ENCODE measurements around the gene TMEM80.
"Not testable (repeated sequence)": the region's sequence is repeated elsewhere in the genome, so short reads cannot be mapped to it uniquely, and the experiment has no call there.

Gene TMEM80

DNA sequence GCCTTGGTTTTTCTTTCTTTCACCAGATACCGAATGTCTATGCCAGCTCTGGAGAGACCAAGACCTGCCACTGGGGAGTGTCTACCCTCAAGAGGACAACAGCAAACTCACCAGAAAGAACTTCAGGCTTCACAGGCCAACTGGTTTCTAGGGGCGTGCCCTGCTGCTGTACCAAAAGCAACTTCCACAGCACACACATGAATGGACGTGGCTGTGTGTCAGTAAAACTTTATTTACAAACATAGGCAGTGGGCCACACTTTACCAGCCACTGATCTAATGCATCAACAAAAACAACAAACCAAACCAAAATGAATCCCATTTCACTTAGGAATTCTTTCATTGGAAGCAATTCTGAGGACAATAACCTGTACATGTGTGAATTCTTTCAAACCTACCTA lies 17.3 kb upstream of the TMEM80 start:
- in situ Hi-C loops (cut with HindIII; ENCODE audit: low sequenced_read_pairs): no loop called here

DNA sequence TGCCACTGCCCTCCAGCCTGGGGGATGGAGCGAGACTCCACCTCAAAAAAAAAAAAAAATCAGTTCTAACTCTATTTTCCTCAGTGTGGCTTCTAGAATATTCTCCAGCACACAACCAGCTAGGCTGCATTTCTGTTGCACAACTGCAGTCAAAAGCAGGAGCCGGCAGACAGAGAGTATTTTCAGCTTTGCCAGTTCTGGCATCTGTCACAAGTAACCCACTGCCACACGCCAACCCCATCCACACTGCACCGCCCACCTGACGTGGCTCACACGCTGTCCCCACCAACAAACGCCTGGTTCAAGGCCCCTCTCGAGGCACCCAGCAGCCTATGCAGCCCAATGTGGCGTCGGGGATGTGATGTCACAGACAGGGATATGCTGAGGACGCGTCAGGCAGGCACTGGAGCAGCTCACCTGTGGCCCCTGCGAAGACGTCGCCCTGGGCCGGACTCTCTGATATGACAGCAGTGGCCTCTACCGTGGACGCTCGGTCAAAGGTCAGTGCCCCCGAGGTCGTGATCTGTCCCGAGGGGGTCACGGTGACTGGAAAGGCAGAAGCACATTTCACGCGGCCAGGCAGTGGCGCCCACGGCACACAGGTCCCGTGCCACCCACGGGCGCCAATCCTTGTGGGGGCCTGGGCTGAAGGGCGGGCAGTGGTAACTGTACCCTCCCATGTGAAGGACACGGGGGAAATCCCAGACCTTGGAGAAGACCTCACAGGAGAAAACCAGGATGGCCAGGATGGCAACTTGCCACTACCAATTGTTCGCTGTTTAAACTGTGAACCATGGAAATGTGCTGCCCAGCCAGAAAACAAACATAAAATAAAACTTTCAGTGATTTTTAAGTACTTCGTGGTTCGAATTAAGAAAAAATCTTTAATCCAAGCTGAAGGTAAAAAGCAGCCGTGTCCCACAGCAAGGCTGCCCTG lies 16.1 kb upstream of the TMEM80 start:
- in situ Hi-C loops (cut with HindIII; ENCODE audit: low sequenced_read_pairs): no loop called here

DNA sequence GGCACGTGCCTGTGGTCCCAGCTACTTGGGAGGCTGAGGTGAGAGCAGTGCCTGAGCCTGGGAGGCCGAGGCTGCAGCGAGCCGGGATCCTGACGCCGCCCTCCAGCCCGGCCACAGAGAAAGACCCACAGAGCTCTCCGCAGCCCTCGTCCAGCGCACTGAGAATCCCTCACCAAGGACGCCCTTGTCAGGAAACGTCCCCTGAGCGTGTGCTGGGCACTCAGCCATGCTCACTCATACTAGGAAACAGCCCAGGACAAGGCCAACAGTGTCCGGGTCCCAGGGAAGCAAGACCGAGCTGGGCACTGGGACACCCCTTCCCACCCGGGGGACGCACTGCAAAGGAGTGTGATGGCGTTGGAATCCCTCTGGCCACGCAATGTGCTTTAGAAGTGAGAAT lies 15.1 kb upstream of the TMEM80 start:
- in situ Hi-C loops (cut with HindIII; ENCODE audit: low sequenced_read_pairs): no loop called here

DNA sequence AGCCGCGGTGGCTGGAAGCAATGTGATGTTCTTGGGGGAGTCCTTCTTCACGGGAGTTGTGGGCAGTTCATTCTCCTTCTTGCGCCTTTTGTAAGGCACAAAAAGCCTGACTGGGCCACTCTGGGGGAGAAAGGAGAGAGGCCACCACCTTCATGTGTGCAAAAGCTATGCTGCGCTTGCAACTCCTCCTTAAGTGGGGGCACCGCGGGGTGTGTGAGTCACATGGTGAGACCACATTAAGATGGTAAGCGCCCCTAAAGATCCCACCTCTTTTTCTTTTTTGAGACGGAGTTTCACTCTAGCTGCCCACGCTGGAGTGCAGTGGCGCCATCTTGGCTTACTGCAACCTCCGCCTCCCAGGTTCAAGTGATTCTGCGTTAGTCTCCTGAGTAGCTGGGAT lies 14.6 kb upstream of the TMEM80 start:
- in situ Hi-C loops (cut with HindIII; ENCODE audit: low sequenced_read_pairs): no loop called here

DNA sequence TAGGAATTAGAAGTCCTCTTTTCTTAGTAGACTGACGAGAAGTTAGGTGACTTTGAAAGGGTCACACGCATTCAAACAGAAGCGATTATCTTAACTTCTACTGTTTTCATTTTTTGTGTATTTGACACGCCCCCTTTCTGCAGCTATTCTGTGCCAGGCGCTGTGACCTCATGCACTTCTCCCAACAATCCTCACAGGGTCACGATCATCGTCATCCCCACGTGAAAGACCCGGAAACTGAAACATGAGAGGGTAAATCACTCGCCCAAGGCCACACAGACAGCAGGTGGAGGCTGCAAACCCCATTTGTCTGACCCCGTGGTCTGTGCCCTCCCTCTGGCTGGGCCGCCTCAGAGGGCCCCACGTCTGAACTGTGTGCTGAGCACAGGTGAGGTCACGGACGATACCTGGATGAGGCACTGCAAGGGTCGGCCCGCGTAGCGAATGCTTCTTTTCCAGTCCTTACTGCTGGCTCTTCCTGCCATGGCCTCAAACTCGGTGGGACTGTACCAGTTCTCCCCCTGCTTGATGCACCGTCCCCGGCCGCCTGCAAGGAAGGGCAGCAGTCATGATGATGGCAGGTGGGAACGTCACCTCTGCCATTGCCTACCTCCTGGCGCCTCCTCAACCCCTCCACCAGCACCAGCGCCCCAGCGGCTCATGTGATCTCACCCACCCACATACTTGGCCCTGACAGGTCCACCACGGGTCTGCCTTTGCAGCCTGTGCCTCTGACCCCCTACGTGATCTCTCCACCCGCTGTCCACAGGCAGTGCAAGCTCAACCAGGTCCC lies 9.0 kb upstream of the TMEM80 start:
- in situ Hi-C loops (cut with HindIII; ENCODE audit: low sequenced_read_pairs): no loop called here

DNA sequence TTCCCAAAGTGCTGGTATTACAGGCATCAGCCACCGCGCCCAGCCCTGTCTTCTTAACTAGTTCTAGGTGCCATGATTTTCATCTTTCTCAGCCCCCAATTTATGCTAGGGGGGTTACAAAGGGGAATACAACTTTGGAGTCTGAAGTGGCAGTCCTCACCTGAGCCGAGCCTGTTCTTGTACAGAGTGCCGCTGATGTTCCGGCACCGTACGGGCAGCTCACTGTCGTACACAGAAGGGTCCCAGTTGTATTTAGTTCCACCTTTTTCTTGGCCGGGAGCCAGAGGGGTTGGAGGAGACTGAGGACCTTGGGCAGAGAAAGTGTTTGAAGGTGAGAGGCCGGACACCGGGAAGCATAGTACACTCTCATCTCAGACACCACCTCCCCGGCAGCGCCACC lies 7.9 kb upstream of the TMEM80 start:
- in situ Hi-C loops (cut with HindIII; ENCODE audit: low sequenced_read_pairs): no loop called here

DNA sequence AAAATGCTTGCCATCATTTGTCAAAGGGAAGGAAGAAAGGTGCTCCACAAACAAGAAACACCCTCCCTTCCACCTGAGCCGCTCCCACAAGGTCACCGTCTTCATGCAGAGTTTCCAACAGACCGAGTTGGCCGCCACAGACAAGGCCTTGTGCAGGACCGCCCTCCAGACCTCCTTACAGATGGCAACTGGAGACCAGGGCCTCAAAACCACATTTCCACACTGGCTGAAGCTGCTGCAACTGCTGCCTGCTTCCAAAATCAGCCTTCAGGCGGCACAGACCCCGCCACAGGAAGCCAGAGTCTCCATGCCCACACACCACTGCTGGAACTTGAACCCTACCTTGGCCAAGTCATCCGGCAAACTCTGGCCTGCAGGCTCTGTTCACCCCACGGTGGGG lies 6.9 kb upstream of the TMEM80 start:
- in situ Hi-C loops (cut with HindIII; ENCODE audit: low sequenced_read_pairs): no loop called here

DNA sequence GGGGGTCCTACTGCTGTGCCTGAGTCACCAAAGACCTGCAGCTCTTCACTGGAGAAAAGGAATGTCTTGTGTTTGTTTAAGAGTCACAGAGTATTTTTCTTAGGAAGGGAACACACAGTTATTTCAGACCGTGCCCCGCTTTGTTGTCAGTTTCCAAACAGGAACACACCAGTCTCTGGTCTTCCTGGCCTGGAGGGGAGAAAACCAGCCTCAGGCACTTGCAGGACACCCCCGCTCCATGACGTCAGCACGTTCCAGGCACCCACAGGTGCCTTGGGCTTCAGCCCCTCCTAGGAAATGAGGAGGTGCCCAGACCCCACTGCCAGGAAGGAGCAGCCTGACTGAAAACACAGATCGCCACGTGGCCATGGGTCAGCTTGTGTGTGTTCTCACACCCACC lies 6.0 kb upstream of the TMEM80 start:
- in situ Hi-C loops (cut with HindIII; ENCODE audit: low sequenced_read_pairs): no loop called here

DNA sequence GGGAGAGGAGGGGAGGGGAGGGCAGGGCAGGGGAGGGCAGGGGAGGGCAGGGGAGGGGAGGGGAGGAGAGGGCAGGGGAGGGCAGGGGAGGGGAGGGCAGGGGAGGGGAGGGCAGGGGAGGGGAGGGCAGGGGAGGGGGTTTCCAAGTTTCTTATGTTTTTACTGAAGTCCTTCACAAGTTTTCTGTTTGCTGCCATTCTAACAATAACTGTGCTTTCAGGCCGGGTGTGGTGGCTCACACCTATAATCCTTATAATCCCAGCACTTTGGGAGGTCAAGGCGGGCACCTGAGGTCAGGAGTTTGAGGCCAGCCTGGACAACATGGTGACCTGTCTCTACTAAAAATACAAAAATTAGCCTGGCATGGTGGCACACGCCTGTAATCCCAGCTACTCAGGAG lies 5.4 kb upstream of the TMEM80 start:
- in situ Hi-C loops (cut with HindIII; ENCODE audit: low sequenced_read_pairs): not testable (repeated sequence)

DNA sequence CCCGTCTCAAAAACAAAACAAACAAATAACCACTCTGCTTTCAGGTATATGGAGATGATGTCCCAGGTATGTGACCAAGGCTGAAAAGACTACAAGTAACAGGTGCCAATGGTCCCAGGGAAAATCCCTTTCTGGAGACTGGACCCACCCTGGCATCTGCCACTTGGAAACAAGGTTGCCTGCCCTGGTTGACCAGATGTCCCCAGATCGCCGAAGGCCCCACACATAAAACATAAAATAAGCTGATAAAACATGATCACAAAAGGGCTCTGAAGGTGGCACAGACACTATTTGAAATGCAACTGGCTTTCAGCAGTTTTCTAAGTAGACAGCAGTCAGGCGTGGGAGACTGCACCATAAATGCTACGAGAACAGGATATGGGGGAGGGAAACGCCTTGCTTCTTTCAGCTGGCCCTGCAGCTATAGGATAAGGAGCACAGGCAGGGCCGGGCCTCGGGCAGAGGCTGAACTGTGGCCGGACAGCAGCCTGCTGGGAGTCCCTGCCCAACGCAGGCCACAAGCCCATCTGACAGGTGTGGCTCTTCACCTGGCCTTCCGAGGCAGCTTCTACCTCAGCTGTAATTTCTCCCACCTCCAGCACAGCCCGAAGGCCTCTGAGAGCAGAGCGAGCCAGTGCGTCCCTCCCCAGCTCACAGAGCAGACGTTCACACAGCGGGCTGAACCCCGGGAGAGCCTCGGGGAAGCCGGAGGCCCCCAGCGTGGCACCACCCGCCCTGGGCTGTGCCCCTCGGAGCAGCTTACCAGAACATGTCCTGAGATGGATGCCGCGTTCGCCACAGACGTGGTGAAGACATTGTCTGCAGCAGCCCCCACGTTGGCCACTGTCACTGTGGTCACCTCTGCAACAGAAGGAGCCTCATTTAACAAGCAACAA lies 4.6 kb upstream of the TMEM80 start:
- in situ Hi-C loops (cut with HindIII; ENCODE audit: low sequenced_read_pairs): no loop called here

DNA sequence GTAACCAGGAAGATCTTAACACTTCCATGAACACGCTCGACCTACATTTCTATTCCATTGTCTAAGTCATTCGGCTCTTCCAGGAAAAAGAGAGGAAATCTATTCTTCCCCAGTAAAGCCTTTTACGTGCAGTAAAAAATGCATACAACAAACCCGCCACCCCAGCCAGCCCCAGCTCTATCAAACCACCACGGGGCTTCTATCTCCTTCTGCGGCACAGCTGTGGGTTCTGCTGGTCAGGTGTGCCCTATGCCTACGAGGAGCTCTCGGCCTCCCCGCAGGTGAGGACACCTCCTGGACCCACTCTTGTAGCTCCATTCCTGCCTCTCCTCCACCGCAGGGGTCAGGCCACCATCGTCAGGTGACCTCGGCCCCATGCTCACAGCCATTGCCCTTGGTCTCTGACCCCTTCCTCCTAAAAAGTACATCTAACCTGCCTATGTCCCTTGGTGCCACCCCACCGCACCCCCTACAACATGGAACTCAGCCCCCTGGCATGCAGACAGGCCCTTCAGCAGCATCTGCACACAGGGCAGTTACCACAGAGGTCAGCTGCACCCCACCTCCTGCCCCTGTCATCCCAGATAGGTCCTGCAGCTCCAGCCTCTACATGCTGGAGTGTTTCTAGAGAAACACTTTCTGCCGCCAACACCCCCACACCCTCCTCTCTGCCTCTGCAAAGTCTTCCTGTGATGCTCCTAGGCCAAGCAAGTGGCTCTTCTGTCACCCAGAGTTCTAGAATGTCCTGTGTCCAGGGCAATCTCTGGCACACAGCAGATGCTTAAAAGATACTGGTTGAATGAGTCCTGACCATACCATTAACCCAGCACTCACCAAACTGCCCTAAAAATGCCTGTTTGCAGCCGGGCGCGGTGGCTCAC lies 3.7 kb upstream of the TMEM80 start:
- in situ Hi-C loops (cut with HindIII; ENCODE audit: low sequenced_read_pairs): no loop called here

DNA sequence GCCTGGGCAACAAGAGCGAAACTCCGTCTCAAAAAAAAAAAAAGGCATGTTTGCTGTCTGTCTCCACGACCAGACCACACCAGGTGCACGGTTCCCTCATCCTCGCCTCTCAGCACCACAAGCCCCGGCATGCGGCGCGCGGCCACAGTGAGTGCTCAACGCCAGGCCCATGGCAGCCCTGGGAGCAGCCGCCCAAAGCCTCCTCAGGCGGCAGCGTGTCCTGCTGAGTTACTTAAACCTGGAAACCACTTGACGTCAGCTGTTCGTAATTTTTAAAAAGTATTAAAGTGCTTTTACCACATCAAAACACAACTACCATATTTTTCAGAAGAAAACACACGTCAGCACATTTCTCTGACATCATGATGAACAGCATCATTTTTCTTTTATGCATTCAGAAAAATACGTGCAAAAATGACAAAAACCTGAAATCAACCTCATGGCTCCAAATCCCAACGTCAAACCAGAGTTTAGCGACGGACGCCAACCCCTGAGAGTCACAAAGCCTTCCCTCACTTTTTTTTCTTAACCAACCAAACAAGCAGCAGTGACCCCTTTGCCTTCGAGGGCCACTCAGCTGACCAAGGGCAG lies 2.7 kb upstream of the TMEM80 start:
- in situ Hi-C loops (cut with HindIII; ENCODE audit: low sequenced_read_pairs): no loop called here

DNA sequence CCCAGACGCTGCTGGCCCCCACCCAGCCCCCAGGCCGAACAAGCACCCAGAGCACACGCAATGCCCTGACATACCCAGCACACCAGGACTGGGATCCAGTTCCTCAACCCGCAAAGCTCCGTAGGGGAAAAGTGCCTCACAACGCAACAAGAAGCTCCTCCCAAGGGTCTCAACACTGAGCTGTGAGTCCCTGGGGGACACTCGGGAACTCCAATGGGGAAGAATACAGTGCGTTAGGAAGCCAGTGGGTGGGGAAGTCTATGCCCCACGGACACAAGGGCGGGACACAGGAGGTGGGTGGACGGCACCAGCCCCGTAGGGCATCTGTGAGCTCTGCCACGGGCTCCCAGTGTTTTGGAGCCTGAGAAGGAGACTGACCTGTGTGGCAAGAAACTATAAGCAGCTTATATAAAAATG lies 2.2 kb upstream of the TMEM80 start:
- in situ Hi-C loops (cut with HindIII; ENCODE audit: low sequenced_read_pairs): no loop called here

DNA sequence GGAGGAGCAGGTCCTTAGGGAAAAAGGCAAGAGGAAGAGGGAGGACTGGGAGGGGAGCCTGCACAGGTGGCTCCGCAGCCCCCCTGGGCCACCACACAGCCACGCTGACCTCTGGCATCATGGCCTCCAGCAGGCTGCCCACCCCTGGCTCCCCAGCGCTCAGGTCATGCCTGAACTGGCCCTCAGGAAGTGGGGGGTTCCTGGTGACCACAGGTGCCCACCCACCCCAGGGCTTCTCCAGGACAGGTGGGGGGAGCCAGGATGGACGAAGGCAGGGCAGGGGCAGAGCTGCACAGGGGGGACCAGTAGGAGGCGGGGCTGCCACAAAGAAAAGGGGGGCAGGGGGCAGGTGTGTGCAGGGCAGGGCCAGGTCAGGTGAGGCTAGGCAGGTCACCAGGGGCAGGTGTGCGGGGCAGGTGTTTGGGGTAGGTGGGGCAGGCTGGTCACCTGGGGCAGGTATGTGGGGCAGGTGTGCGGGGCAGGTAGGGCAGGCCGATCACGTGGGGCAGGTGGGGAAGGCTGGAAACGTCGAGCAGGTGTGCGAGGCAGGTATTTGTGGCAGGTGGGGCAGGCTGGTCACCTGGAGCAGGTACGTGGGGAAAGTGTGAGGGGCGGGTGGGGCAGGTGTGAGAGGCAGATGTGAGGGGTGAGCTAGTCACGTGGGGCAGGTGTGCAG lies 1.6 kb upstream of the TMEM80 start:
- in situ Hi-C loops (cut with HindIII; ENCODE audit: low sequenced_read_pairs): no loop called here

DNA sequence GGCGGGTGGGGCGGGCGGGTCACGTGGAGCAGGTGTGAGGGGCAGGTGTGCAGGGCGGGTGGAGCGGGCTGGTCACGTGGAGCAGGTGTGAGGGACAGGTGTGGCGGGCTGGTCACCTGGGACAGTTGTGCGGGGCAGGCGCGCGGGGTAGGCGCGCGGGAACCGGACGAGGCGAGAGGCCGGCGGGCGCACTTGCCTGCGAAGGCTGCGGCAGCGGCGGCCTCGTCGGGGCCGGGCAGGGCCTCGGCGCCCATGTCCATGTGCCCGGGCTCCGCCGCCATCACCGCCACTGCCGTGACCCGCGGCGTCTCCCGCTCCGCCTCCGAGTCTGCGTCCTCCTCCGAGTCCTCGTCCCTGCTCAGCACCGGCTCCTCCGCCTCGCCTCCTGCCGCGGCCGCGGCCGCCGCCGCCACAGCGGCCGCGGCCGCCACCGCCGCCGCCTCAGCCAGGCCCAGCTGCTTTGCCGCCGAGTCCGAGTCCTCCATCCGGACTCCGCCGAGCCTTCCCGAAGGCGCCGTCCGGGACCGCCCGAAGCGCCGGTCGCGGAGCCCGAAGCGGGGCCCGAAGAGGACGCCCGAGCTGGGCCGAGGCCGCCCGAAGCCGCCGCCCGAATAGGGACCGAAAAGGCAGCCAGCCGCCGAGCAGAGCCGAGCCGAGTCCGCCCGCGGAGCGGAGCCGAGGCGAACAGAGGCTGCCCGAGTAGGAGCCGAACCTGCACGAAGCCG lies 891 bp upstream of the TMEM80 start, which contains the start of gene DEAF1:
Gene DEAF1, minus strand, starts transcription at position 660 of the 725 bp plus-strand sequence. Its CDS starts 175 bp downstream, at position 485.
- in situ Hi-C loops (cut with HindIII; ENCODE audit: low sequenced_read_pairs): no loop called here

DNA sequence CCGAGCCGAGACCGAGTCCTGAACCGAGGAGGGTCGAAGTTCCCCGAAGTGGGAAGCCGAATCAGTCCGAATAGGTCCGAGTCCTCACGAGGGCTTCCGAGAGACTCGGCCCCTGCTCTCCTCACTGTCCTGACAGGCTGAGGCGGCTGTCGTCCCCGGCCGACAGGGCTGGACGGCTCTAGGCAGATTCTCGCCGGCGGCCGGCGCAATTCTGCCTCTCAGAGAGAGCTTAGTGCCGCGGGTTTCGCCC lies 403 bp upstream of the TMEM80 start:
- in situ Hi-C loops (cut with HindIII; ENCODE audit: low sequenced_read_pairs): no loop called here

DNA sequence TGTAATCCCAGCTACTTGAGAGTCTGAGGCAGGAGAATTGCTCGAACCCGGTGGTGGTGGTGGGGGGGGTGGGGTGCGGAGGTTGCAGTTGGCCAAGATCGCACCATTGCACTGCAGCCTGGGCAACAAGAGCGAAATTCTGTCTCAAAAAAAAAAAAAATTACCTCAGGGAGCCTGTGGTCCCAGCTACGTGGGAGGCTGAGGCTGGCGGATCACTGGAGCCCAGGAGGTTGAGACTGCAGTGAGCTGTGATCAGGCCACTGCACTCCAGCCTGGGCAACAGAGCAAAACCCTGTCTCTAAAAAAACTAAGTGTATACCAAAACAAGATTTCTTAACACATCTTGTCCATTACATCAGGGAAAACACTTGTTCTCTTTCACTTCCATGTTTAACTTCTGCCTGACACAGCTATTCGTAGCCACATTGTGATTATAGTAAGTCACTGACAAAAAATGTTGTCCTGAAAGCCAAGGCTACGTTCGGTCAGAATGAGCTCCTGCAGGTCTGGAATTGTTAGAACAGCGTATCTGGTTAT lies 1.4 kb downstream of the TMEM80 start:
- in situ Hi-C loops (cut with HindIII; ENCODE audit: low sequenced_read_pairs): no loop called here

DNA sequence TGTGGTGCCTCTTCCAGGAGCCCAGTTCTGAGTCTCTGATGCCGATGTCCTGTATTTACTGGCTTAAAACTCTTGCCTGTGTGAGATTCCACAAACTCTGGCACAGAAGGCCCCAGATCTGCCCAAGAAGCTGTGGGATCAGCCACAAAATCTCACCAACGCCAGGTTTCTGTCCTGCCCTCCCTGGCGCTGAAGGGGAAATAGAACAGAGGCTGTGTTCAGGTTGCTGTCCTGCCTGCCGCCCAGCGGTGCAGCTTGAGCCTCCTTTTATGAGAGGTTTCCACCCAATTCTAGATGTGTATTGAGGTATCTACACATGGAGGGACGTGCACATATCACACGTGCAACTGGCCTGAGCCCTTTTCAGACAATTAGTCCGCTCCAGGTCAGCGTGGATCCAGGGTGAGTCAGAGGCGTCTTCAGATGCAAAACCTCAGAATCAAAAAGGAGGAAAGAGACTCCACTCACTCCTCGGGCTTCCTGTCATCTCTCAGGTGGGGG lies 2.2 kb downstream of the TMEM80 start:
- in situ Hi-C loops (cut with HindIII; ENCODE audit: low sequenced_read_pairs): no loop called here
